GM21717 (cell line): ENCODE data around the gene FAM98B.

ENCODE experiments used
- ATAC-seq: cut with Tn5 transposase; IDR thresholded peaks from one replicate; pipeline ENCODE4 v1.9.1; 2021; ENCODE audit warnings: mild to moderate bottlenecking, moderate library complexity; ENCODE audit not compliant: unreplicated experiment

Gene FAM98B

DNA sequence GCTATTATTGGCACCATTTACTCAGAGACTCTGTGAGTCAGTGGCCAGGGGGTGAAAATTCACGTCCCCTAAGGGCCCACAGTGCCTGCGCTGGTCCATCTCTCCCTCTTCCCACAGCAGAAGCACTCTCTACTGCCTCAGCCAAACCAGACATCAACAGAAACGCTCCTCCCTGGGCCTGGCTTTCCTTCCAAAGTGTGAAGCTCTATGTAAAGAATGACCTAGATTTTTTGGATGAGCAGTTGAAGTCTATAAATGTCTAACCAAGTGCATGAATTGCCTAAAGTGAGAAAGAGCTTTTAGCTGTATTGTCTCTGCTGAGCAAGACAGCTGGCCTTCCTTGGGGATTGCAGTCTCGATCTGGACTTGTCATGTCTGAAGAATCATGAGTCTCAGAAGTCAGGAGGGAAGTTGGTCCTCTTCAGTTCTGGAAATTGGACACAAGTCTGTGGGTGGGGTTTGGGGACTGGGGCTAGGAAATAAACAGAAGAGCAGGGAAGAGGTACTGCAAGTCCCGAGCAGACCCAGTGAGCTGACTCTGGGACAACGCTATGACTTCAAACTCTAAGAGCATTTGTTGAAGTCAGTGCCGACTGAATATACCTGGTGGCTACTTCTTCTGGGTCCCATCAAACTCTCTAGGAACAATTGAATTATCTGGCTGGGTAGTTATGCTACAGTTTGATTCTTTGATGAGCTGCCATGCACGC is 81.7 kb downstream of the FAM98B start:
- no peak for ATAC-seq

DNA sequence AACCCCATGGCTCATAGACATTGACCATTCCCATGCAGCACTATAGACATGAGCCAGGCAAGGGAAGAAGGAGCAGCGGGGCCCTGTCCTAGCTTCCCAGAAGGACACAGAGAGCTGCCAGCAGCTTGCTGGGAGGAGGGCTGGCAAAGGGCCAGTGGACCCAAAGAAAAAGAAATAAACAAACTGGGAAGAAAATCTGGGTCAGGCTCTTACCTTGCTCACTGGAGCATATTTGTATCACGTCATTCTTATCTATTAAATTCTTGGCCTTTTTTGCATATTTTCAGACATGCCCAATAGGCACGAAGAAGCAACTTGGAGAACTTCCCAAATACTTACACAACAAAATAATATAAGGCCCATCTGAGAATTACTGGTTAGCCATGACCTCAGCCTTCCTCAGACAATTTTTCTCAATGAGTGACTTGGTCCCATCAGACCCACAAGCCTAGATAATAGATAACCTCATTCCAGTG is 82.3 kb downstream of the FAM98B start:
- ATAC-seq = no peak
